Measurements from ENCODE around the gene KLK13.

The KLK13 gene

GRCh38 chr19:51091895-51092873 is 27.3 kb upstream of the KLK13 start:
- no peak for DNase-seq (ENCODE audit: low spot score)

GRCh38 chr19:51091126-51091525 is 26.2 kb upstream of the KLK13 start:
- DNase-seq (ENCODE audit: low spot score) = no peak

DNA sequence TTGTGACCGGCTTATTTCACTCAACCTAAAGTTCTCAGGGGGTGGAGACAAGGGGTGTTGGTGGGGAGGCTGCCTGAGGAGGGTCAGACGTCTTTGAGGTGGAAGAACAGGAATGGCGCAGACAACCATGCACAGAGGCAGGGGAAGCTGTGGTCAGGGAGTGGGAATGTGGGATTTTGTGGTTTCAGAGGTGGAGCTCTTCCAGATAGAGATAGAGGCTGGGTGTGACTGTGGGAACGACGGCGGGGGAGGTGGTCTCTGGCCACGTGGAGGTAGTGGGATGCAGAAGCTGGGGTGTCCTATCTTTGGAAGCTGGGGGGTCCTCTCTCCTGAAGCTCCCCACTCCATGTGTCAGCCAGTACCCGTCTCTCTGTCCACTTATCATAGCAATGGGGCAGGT is 25.6 kb upstream of the KLK13 start:
- DNase-seq (ENCODE audit: low spot score) = no peak

GRCh38 chr19:51089786-51090185 is 24.9 kb upstream of the KLK13 start:
- no peak for DNase-seq (ENCODE audit: low spot score)

- no peak for DNase-seq (ENCODE audit: low spot score)
Observed at GRCh38 chr19:51086153-51086850, 21.4 kb upstream of the KLK13 start.

- no peak for DNase-seq (ENCODE audit: low spot score)
Observed at GRCh38 chr19:51084505-51084904, 19.6 kb upstream of the KLK13 start.

DNA sequence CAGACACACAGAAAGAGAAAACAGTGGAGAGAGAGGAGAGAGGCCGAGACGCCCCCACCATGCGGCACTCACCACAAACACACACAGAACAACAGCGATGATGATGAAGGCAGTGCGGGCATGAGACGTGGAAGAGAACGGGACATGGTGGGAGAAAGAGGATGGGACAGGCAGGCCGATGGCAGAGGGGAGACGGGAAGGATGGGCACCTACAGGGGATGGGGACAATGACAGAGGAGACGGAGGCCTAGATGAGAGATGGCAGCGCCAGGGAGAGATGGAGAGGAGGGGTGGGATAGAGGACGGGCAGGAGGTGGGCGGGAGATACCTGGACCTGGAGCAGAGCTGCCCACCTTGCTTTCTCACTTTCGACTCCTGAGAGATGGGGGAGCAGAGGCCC is 18.9 kb upstream of the KLK13 start:
- DNase-seq (ENCODE audit: low spot score) = no peak

DNA sequence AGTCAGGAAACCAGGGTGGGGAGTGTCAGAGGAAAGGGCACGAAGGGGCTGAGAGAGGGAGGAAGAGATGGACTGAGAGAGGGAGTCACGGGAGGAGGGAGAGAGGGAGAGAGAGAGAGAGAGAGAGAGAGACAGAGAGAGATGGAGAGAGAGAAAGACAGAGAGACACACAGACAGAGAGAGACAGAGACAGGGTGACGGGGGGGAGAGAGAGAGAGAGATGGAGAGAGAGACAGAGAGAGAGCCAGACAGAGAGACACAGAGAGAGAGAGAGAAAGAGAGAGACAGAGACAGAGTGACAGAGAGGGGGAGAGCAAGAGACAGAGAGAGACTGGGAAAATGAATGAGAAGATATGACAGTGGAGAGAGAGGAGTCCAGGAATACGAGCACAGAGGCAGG is 18.3 kb upstream of the KLK13 start:
- DNase-seq (ENCODE audit: low spot score) = no peak

DNA sequence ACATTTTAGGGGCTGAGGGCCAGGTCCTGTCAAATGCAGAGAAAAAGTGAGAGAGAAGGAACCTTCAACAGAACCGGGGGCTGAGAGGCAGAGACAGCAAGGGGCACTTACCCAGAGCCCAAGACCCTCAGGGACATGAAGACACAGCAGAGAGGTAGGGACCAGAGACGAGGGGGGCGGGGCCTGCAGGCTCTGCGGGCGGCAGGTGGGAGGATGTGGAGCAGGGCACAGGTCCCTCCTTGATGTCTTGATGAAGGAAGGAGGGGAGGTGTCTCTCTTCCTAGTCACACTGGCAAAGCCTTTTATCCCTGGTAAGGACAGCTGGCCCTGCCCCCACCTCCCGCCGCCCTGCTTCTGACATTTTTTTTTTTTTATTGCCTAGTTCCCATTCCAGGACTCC is 17.7 kb upstream of the KLK13 start, which contains the start of gene KLK14:
TSS of gene KLK14 (minus strand) at position 277 of the 400 bp plus-strand sequence. CDS start at position 4, 273 bp downstream.
- no peak for DNase-seq (ENCODE audit: low spot score)

- DNase-seq (ENCODE audit: low spot score) = no peak
Observed at GRCh38 chr19:51081476-51081875, 16.6 kb upstream of the KLK13 start.

GRCh38 chr19:51079481-51080110 is 14.7 kb upstream of the KLK13 start:
- no peak for DNase-seq (ENCODE audit: low spot score)

GRCh38 chr19:51078731-51079130 is 13.8 kb upstream of the KLK13 start:
- DNase-seq (ENCODE audit: low spot score) = no peak

GRCh38 chr19:51078104-51078503 is 13.2 kb upstream of the KLK13 start:
- DNase-seq (ENCODE audit: low spot score) = no peak

DNA sequence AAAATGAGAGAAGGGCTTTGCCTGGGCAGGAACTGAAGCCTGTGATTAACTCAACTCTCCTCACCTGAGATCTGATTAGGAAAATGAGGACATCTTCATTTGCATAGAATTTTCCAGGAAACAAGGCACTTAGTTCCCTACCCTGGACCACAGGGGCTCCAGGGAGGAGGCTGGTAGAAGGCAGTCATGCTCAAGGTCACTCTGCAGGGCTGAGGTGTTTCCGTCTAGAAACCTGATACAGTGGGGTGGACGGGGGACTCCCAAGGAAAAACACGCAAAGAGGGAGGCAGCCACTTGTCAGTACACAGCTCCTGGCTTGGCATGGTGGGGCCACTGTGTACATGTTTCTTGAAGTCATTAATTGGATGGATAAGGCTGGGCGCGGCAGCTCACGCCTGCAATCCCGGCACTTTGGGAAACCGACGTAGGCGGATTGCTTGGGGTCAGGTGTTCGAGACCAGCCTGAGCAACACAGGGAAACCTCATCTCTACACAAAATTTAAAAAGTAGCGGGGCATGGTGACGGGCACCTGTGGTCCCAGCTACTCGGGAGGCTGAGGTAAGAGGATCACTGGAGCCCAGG is 11.8 kb upstream of the KLK13 start:
- DNase-seq (ENCODE audit: low spot score) = no peak

GRCh38 chr19:51075998-51076397 is 11.1 kb upstream of the KLK13 start:
- DNase-seq (ENCODE audit: low spot score) = no peak

- DNase-seq (ENCODE audit: low spot score) = no peak
Observed at GRCh38 chr19:51071095-51071405, 6.2 kb upstream of the KLK13 start.

GRCh38 chr19:51070334-51071094 is 5.6 kb upstream of the KLK13 start:
- DNase-seq (ENCODE audit: low spot score) = no peak

DNA sequence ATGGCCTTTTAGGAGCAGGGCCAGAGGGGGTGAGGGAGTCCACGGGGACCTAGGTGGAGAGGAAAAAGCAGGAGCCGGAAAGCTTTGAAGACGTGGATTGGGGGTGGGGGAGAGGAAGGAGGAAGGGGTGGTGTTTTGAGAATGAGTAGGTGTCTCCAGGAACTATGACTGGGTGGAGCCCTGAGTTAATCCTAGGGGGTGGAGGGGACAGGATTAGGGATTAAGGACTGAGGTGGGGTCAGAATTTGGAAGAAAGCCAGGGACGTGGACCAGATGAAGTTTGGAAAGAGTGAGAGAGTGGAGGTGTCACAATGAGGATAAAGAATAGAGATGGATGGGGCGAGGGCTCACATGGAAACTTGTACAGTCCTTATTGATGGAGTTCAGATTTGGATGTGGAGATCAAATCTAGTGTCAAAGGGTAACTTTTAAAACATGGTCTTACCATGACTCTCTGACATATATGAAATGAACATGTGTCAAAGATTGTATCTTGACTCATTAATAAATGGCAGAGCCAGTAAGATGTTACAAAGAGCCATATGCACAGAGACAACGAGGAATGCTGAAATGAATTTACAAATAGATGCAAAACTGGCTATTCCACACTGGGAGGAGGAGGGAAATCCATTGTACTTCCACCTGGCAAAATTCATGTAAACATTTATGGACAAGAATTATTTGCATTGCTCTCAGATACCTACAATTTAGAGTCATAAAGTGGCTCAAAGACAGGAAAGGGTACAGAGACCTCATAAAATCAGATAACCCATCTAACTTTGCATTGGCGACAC is 1.7 kb upstream of the KLK13 start:
- DNase-seq (ENCODE audit: low spot score) = no peak

- DNase-seq (ENCODE audit: low spot score) = no peak
Observed at GRCh38 chr19:51065221-51065960, 499 bp upstream of the KLK13 start.

- no peak for DNase-seq (ENCODE audit: low spot score)
Observed at GRCh38 chr19:51063664-51064063, 1.2 kb downstream of the KLK13 start.
